HG03045 (cell line): ENCODE measurements around the gene IFT20.

ENCODE experiments used
- ATAC-seq: cut with Tn5 transposase; IDR thresholded peaks from one replicate; pipeline ENCODE4 v1.9.1; 2021; ENCODE audit warnings: mild to moderate bottlenecking, moderate library complexity; ENCODE audit not compliant: unreplicated experiment

Gene IFT20, protein sequence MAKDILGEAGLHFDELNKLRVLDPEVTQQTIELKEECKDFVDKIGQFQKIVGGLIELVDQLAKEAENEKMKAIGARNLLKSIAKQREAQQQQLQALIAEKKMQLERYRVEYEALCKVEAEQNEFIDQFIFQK

GRCh38 chr17:28335201-28335958, at the start of gene IFT20, which contains the start of gene TNFAIP1:
Gene IFT20 (minus strand): TSS chr17:28335472. CDS start chr17:28331985, 3,487 bp downstream.
Gene TNFAIP1 (plus strand): TSS chr17:28335761. CDS start chr17:28339522, 3,761 bp downstream.
- peak; percentile 95 for ATAC-seq

GRCh38 chr17:28385037-28385400, 49.7 kb upstream of the IFT20 start:
- peak; percentile 29 for ATAC-seq

DNA sequence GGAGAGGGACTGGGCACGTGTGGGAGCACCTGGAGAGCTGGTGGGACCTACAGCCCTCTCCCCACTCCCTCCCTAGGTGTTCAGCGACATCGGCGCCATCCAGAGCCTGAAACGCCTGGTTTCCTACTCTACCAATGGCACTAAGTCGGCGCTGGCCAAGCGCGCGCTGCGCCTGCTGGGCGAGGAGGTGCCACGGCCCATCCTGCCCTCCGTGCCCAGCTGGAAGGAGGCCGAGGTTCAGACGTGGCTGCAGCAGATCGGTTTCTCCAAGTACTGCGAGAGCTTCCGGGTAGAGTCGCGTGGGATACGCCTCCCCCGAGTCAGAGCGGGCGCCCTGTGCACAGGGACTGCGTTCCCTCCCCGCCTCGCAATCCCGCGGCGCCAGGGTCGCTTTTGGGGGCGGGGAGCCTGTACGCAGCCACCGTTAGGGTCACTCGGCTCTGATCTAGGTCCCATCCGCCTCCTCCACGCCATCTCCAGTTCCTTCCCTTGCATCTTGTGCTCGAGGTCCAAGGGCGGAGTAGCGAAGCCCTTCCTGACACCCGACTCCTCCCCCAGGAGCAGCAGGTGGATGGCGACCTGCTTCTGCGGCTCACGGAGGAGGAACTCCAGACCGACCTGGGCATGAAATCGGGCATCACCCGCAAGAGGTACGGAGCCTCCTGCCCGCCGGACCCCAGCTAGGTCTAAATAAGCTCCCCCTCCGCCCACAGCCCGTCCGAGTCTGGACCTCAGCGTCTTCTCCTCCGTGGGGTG, 49.2 kb upstream of the IFT20 start:
- peak; percentile 60 for ATAC-seq

DNA sequence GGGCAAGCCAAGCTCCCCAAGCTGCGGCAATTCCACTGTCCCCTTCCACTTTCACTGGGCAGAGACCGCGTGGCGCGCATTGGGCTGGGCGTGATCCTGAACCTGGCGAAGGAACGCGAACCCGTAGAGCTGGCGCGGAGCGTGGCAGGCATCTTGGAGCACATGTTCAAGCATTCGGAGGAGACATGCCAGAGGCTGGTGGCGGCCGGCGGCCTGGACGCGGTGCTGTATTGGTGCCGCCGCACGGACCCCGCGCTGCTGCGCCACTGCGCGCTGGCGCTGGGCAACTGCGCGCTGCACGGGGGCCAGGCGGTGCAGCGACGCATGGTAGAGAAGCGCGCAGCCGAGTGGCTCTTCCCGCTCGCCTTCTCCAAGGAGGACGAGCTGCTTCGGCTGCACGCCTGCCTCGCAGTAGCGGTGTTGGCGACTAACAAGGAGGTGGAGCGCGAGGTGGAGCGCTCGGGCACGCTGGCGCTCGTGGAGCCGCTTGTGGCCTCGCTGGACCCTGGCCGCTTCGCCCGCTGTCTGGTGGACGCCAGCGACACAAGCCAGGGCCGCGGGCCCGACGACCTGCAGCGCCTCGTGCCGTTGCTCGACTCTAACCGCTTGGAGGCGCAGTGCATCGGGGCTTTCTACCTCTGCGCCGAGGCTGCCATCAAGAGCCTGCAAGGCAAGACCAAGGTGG, 46.0 kb upstream of the IFT20 start:
- ATAC-seq = no peak

DNA sequence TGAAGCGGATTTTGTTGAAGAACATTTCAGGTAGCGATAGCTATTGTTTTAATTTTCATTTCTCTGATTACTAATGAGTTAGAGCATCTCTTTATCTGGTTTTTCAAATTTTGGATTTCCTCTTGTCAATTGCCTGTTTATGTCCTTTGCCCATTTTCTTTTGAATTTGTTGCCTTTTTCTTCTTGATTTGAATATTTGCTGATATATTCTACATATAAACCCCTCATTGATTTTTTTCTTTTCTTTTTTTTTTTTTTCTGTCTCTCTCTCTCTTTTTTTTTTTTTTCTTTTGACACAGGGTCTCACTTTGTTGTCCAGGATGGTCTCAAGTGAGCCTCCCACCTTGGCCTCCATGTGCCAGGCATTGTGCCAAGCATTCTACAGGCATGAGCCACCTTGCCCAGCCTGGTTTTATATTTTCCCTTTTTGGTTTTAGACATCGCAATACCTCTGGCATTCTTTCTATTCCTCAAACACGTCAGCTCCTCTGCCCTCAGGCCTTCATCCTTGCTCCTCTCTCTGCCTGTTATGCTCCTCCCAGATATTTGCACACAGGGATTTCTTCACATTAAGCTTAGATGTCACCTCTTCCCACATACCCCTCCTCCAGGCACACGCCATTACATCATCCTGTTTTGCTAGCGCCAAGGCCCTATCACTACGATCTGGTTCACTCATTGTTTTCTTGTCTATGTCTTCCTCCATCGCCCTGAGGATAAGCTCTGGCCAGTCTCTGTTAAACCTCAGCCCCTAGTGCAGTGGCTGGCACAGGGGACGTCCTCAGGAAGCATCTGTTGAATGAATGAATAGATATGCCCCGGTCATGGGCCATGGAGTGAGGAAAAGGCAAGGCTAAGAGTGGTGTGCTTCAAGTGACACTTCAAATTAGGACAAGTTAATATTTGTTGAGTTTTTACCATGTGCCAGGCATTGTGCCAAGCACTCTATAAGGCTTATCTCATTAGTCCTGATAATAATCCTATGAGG, 44.8 kb upstream of the IFT20 start:
- ATAC-seq = no peak

GRCh38 chr17:28372945-28373274, 37.6 kb upstream of the IFT20 start:
- ATAC-seq = no peak

- peak; percentile 13 for ATAC-seq
Observed at GRCh38 chr17:28372203-28372944, 37.1 kb upstream of the IFT20 start.

- ATAC-seq = peak; percentile 80
Observed at GRCh38 chr17:28371245-28372202, 36.3 kb upstream of the IFT20 start, which contains the start of gene SARM1. Gene SARM1 (plus strand): TSS chr17:28371694. CDS start chr17:28372033, 339 bp downstream.

DNA sequence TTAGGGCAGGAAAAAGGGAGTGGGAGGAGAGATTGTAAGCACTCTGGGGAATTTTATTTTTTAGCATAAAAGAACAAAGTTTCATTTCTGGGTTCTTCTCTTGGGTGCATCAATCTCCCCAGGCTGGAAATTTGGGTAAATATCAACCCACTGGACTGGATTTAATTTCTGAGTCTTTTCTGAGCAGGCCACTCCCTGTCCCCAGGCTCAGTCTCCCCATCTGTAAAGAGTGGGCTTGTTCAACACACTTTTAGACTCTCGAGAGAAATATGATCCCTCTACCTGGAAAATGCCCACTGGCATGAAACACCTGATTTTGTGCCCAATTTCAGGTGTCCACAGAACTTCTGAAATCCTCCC, 35.5 kb upstream of the IFT20 start:
- no peak for ATAC-seq

DNA sequence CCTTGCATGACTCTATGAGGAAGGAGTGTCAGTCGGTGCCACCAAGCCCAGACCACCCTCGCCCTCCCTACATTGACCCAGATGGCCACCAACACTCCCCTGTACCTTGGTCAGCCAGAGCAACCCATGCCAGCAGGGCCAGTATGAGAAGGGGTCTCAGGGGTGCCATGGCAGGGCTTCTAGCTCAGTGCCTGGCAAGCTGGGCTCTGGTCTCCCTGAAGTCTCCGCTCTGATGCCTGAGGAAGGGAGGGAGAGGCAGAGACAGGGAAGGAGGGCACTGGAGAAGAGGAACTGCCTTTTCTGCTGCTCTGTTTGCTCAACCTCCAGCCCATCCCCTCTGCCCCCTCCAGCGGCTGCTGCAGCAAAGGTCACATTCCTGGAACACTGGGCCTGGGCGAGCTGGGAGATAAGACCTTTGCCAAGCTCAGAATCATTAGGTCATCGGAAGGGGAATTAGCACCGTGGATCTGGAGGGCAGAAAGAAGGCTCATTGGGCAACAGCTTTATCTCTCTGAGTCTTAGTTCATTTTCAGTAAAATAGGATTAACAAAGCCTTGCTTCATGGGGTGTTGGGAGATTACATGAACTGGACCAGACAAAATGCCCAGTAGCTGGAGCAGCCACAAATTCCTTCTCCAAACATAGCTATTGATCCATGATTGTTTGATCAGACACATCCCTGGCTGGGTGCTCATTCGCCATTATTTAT, 34.9 kb upstream of the IFT20 start, which contains the start of gene VTN:
TSS of gene VTN (minus strand) at position 273 of the 709 bp plus-strand sequence. CDS start at position 169, 104 bp downstream.
- no peak for ATAC-seq

- no peak for ATAC-seq
Observed at GRCh38 chr17:28369684-28370034, 34.4 kb upstream of the IFT20 start.

- no peak for ATAC-seq
Observed at GRCh38 chr17:28368915-28369683, 33.8 kb upstream of the IFT20 start.

DNA sequence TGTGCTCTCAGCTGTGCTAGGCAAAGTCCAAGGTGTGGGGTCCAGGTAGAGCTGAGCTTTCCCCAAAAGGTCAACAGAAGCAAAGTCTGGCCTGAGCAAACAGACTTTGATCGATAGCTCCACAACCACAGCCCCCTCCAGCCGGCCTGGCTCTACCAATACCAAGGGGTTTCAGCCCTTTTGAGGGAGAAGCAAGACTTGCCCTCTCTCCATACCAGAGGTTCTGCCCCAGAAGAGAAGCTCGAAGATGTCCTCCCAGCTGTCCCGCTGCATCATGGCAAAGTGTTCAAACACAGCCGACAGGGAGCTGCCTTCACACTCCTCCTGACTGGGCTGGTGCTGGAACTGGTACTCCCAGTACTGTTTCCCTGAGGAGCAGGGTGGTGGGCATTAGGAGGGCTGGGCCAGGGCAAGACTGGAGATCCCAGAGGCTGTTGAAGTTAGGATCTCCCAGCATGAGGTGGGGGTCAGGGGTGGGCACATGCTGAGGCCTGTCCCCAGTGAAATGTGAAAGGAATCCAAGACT, 33.1 kb upstream of the IFT20 start:
- no peak for ATAC-seq

- ATAC-seq = no peak
Observed at GRCh38 chr17:28367641-28368305, 32.5 kb upstream of the IFT20 start.

DNA sequence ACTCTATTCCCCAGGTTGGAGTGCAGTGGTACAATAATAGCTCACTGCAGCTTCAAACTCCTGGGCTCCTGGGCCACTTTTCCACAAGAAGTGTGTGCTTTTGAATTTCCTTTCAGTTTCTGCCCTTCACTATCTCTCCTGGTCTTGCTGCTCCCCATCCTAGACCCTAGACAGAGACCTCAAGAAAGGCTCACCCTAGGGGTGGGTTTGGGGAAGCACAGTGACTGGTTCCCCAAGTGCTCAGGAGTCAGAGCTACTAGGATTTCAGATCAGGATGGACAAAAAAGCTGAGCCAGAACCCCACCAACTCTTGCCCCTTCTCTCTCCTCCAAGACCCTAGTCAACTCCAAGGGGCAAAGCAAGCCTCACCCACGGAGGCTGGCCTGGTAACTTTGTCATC, 31.3 kb upstream of the IFT20 start:
- ATAC-seq = no peak

DNA sequence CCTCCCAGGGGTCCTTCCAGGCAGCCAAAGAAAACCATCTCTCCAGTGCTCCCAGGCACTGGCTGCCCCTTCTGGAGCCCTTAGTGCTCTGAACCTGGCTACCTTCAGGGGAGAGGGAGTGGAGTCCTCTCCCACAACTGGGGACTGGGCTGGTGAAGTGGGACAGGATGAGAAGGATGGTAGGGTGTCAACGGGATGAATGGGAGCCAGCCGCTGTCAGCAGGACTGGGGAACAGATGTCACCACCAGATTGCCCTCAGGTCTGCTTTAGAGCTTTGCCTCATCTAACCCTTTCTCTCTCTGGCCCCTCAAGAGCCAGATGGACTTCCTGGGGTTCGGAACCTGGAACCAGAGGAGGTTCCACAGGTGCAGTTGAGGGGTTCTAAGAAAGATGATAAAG, 30.2 kb upstream of the IFT20 start:
- ATAC-seq = no peak
